Measurements from ENCODE around the gene PPP1R12C.

Gene PPP1R12C

GRCh38 chr19:55094456-55095259 lies 22.8 kb downstream of the PPP1R12C start:
- no peaks in the 10 kb centered on the region for H3K4me1 ChIP-seq (ENCODE audit: insufficient read depth, low read length, poor library complexity, severe bottlenecking)
- H3K4me2 ChIP-seq (ENCODE audit: low read depth, low read length, poor library complexity, severe bottlenecking), result no peak overlapping the region
- H3K9me3 ChIP-seq (ENCODE audit: insufficient read depth, low read depth, low read length), result no peaks in the 10 kb centered on the region
- peaks cover 22% of the 10 kb centered on the region; the same call in 1 of the 2 replicates for H3K36me3 ChIP-seq (ENCODE audit: insufficient read depth, low read length)
- no peaks in the 10 kb centered on the region for H3K79me2 ChIP-seq (ENCODE audit: insufficient read depth, low read length)
- no peak overlapping the region for H2AFZ ChIP-seq (ENCODE audit: low read length)
- H3K9me2 ChIP-seq (replicated peaks; ENCODE audit: low read depth, low read length), result no peaks in the 10 kb centered on the region
- H3K4me3 ChIP-seq (ENCODE audit: low read length, poor library complexity, severe bottlenecking), result no peak overlapping the region
- TF ChIP-seq CTCF (conservative IDR thresholded peaks at IDR 0.05; ENCODE audit: low read length), result no peak
- no peak for TF ChIP-seq EZH2phosphoT487 (IDR thresholded peaks at IDR 0.05; ENCODE audit: borderline replicate concordance)
- H3K27me3 ChIP-seq (ENCODE audit: insufficient read depth, low read length, poor library complexity, severe bottlenecking), result no peaks in the 10 kb centered on the region
- H3F3A ChIP-seq (ENCODE audit: low read depth), result no peaks in the 10 kb centered on the region
- no peak overlapping the region for H3K9ac ChIP-seq (ENCODE audit: low read depth, low read length, poor library complexity, severe bottlenecking)
- H4K20me1 ChIP-seq (ENCODE audit: insufficient read depth, low read length, poor library complexity, severe bottlenecking), result no peaks in the 10 kb centered on the region

- no peaks in the 10 kb centered on the region for H3K79me2 ChIP-seq (ENCODE audit: insufficient read depth, low read length)
- H3K27me3 ChIP-seq (ENCODE audit: insufficient read depth, low read length, poor library complexity, severe bottlenecking), result no peaks in the 10 kb centered on the region
- no peak overlapping the region for H2AFZ ChIP-seq (ENCODE audit: low read length)
- H3K9me2 ChIP-seq (replicated peaks; ENCODE audit: low read depth, low read length), result no peaks in the 10 kb centered on the region
- H3F3A ChIP-seq (ENCODE audit: low read depth), result no peaks in the 10 kb centered on the region
- H3K4me1 ChIP-seq (ENCODE audit: insufficient read depth, low read length, poor library complexity, severe bottlenecking), result no peaks in the 10 kb centered on the region
- H3K9me3 ChIP-seq (ENCODE audit: insufficient read depth, low read depth, low read length), result no peaks in the 10 kb centered on the region
- no peak overlapping the region for H3K9ac ChIP-seq (ENCODE audit: low read depth, low read length, poor library complexity, severe bottlenecking)
- no peaks in the 10 kb centered on the region for H4K20me1 ChIP-seq (ENCODE audit: insufficient read depth, low read length, poor library complexity, severe bottlenecking)
- H3K4me2 ChIP-seq (ENCODE audit: low read depth, low read length, poor library complexity, severe bottlenecking), result no peak overlapping the region
- TF ChIP-seq CTCF (conservative IDR thresholded peaks at IDR 0.05; ENCODE audit: low read length) (no peak), EZH2phosphoT487 (IDR thresholded peaks at IDR 0.05; ENCODE audit: borderline replicate concordance) (no peak)
- no peak overlapping the region for H3K4me3 ChIP-seq (ENCODE audit: low read length, poor library complexity, severe bottlenecking)
- peaks cover 22% of the 10 kb centered on the region; the same call in 1 of the 2 replicates for H3K36me3 ChIP-seq (ENCODE audit: insufficient read depth, low read length)
Measured at GRCh38 chr19:55092423-55093318, 24.8 kb downstream of the PPP1R12C start.

GRCh38 chr19:55091955-55092354 lies 25.5 kb downstream of the PPP1R12C start:
- Histone ChIP-seq H3K79me2 (ENCODE audit: insufficient read depth, low read length) (no peaks in the 10 kb centered on the region), H3K9me2 (replicated peaks; ENCODE audit: low read depth, low read length) (no peaks in the 10 kb centered on the region), H4K20me1 (ENCODE audit: insufficient read depth, low read length, poor library complexity, severe bottlenecking) (no peaks in the 10 kb centered on the region), H3K4me2 (ENCODE audit: low read depth, low read length, poor library complexity, severe bottlenecking) (no peak overlapping the region), H3K27me3 (ENCODE audit: insufficient read depth, low read length, poor library complexity, severe bottlenecking) (no peaks in the 10 kb centered on the region), H3K9me3 (ENCODE audit: insufficient read depth, low read depth, low read length) (no peaks in the 10 kb centered on the region), H2AFZ (ENCODE audit: low read length) (no peak overlapping the region), H3K9ac (ENCODE audit: low read depth, low read length, poor library complexity, severe bottlenecking) (no peak overlapping the region), H3K4me3 (ENCODE audit: low read length, poor library complexity, severe bottlenecking) (no peak overlapping the region), H3K4me1 (ENCODE audit: insufficient read depth, low read length, poor library complexity, severe bottlenecking) (no peaks in the 10 kb centered on the region), H3K36me3 (ENCODE audit: insufficient read depth, low read length) (peaks cover 22% of the 10 kb centered on the region; the same call in 1 of the 2 replicates), H3F3A (ENCODE audit: low read depth) (no peaks in the 10 kb centered on the region)
- TF ChIP-seq CTCF (conservative IDR thresholded peaks at IDR 0.05; ENCODE audit: low read length) (no peak), EZH2phosphoT487 (IDR thresholded peaks at IDR 0.05; ENCODE audit: borderline replicate concordance) (no peak)

All from Loucy (cell line).